Measurements from ENCODE around the gene RPS19BP1. TPM values are rescaled to one million over a fixed set of nuclear protein-coding genes. Genes with fewer than 3 reads are reported as not detected.

The RPS19BP1 gene
- total and polyA plus RNA-seq, 2 experiments from 2014 or later, result 84.0 to 117 TPM

- H3K4me3 ChIP-seq, result no peak overlapping the region
- H3K9me2 ChIP-seq (replicated peaks; ENCODE audit: insufficient read depth), result no peaks in the 10 kb centered on the region
- no peak overlapping the region for H2AFZ ChIP-seq
- TF ChIP-seq CTCF (IDR thresholded peaks at IDR 0.05; ENCODE audit: poor library complexity) (no peak), EZH2phosphoT487 (IDR thresholded peaks at IDR 0.05; ENCODE audit: low read depth, severe bottlenecking, unreplicated experiment) (no peak), EZH2 (IDR thresholded peaks at IDR 0.05; ENCODE audit: borderline replicate concordance) (no peak)
- 58% methylated on average over 13 of the region's 13 CpGs for WGBS (ENCODE audit: low lambda C conversion rate, missing lambda C conversion rate)
- H4K20me1 ChIP-seq (ENCODE audit: insufficient read depth, poor library complexity, severe bottlenecking), result no peaks in the 10 kb centered on the region
- H3K79me2 ChIP-seq, result peaks cover 3% of the 10 kb centered on the region
- no peaks in the 10 kb centered on the region for H3K36me3 ChIP-seq (replicated peaks; ENCODE audit: insufficient read depth, low read depth)
- no peak overlapping the region for H3K4me2 ChIP-seq
- peak; percentile 76 for DNase-seq (ENCODE audit: low spot score)
- no peaks in the 10 kb centered on the region for H3K9me3 ChIP-seq (ENCODE audit: low read depth)
- peaks cover 4% of the 10 kb centered on the region for H3K4me1 ChIP-seq (ENCODE audit: insufficient read depth)
- no peaks in the 10 kb centered on the region for H3K27me3 ChIP-seq
- H3K27ac ChIP-seq, result peak overlapping the region; percentile 41
These were observed 42.3 kb downstream of the RPS19BP1 start for GRCh38 chr22:39490135-39490798.

- Histone ChIP-seq H3K36me3 (replicated peaks; ENCODE audit: insufficient read depth, low read depth) (no peaks in the 10 kb centered on the region), H3K4me2 (no peak overlapping the region), H3K79me2 (peaks cover 3% of the 10 kb centered on the region), H3K27me3 (no peaks in the 10 kb centered on the region), H3K9me2 (replicated peaks; ENCODE audit: insufficient read depth) (no peaks in the 10 kb centered on the region), H2AFZ (no peak overlapping the region), H3K4me3 (no peak overlapping the region), H3K27ac (peak overlapping the region; percentile 41), H3K9me3 (ENCODE audit: low read depth) (no peaks in the 10 kb centered on the region), H4K20me1 (ENCODE audit: insufficient read depth, poor library complexity, severe bottlenecking) (no peaks in the 10 kb centered on the region), H3K4me1 (ENCODE audit: insufficient read depth) (peaks cover 4% of the 10 kb centered on the region)
- 88% methylated on average over 17 of the region's 17 CpGs for WGBS (ENCODE audit: low lambda C conversion rate, missing lambda C conversion rate)
- no peak for TF ChIP-seq EZH2phosphoT487 (IDR thresholded peaks at IDR 0.05; ENCODE audit: low read depth, severe bottlenecking, unreplicated experiment)
- no peak for TF ChIP-seq CTCF (IDR thresholded peaks at IDR 0.05; ENCODE audit: poor library complexity)
- TF ChIP-seq EZH2 (IDR thresholded peaks at IDR 0.05; ENCODE audit: borderline replicate concordance), result no peak
- DNase-seq (ENCODE audit: low spot score), result no peak
These were observed 43.2 kb downstream of the RPS19BP1 start for GRCh38 chr22:39489094-39490068.

GRCh38 chr22:39488563-39489083 is 43.9 kb downstream of the RPS19BP1 start:
- Histone ChIP-seq H3K4me2 (no peak overlapping the region), H3K36me3 (replicated peaks; ENCODE audit: insufficient read depth, low read depth) (no peaks in the 10 kb centered on the region), H3K4me1 (ENCODE audit: insufficient read depth) (peaks cover 4% of the 10 kb centered on the region), H3K9me2 (replicated peaks; ENCODE audit: insufficient read depth) (no peaks in the 10 kb centered on the region), H3K9me3 (ENCODE audit: low read depth) (no peaks in the 10 kb centered on the region), H3K27ac (no peak overlapping the region), H2AFZ (no peak overlapping the region), H4K20me1 (ENCODE audit: insufficient read depth, poor library complexity, severe bottlenecking) (no peaks in the 10 kb centered on the region), H3K27me3 (no peaks in the 10 kb centered on the region), H3K4me3 (no peak overlapping the region), H3K79me2 (peaks cover 6% of the 10 kb centered on the region)
- no peak for TF ChIP-seq EZH2 (IDR thresholded peaks at IDR 0.05; ENCODE audit: borderline replicate concordance)
- 95% methylated on average over 38 of the region's 39 CpGs for whole genome bisulfite sequencing (ENCODE audit: low lambda C conversion rate, missing lambda C conversion rate)
- no peak for DNase-seq (ENCODE audit: low spot score)

Measured in hepatocyte (in vitro differentiated cells).